Neuronal stem cell (in vitro differentiated cells): ENCODE measurements around the gene MYO9A.

Source experiments
- DNase-seq: peaks from one replicate; pipeline ENCODE4 v3.0.0-alpha.2; 2013; ENCODE audit warnings: low spot score
- H2AFZ ChIP-seq: one replicate; pipeline ENCODE4 v1.6.1; 2013; ENCODE audit warnings: mild to moderate bottlenecking, low read length, inconsistent platforms
- H2AK5ac ChIP-seq: 2 replicates; pipeline ENCODE4 v1.6.1; 2013; ENCODE audit warnings: low read depth, mild to moderate bottlenecking, inconsistent platforms, low read length, moderate library complexity, mixed read lengths
- H2BK120ac ChIP-seq: 2 replicates; pipeline ENCODE4 v1.6.1; 2013; ENCODE audit warnings: low read depth, mild to moderate bottlenecking, inconsistent platforms, low read length, moderate library complexity, mixed read lengths
- H2BK12ac ChIP-seq: one replicate; pipeline ENCODE4 v1.6.1; 2013; ENCODE audit warnings: low read length, inconsistent platforms
- H2BK15ac ChIP-seq: 2 replicates; pipeline ENCODE4 v1.6.1; 2013; ENCODE audit warnings: mild to moderate bottlenecking, low read length, inconsistent platforms, mixed read lengths
- H2BK5ac ChIP-seq: one replicate; pipeline ENCODE4 v1.6.1; 2013; ENCODE audit warnings: inconsistent platforms, mild to moderate bottlenecking, low read length, moderate library complexity
- H3K14ac ChIP-seq: one replicate; pipeline ENCODE4 v1.6.1; 2013; ENCODE audit warnings: low read length, inconsistent platforms
- H3K18ac ChIP-seq: 2 replicates; pipeline ENCODE4 v1.6.1; 2013; ENCODE audit warnings: low read length, inconsistent platforms
- H3K23ac ChIP-seq: 2 replicates; pipeline ENCODE4 v1.6.1; 2013; ENCODE audit warnings: low read depth, mild to moderate bottlenecking, mixed read lengths, low read length, inconsistent platforms; ENCODE audit not compliant: poor library complexity
- H3K27ac ChIP-seq: replicated peaks from 3 replicates; pipeline ENCODE4 v1.5.1; 2013; ENCODE audit warnings: low read length, inconsistent platforms
- H3K27me3 ChIP-seq, 3 experiments: 2 replicates each; pipeline ENCODE4 v1.6.1; 2013; ENCODE audit warnings: low read length in 3 of 3, mild to moderate bottlenecking in 2 of 3, inconsistent platforms in 1 of 3, low read depth in 1 of 3, mixed read lengths in 1 of 3, moderate library complexity in 1 of 3; ENCODE audit not compliant: control insufficient read depth in 3 of 3, insufficient read depth in 3 of 3
- H3K36me3 ChIP-seq, 2 donors: replicated peaks in 1 of 2; 2 replicates each; pipeline ENCODE4 v1.6.1; 2013; ENCODE audit warnings: low read length in 2 of 2; ENCODE audit not compliant: control insufficient read depth in 2 of 2, insufficient read depth in 2 of 2
- H3K4ac ChIP-seq: 2 replicates; pipeline ENCODE4 v1.6.1; 2013; ENCODE audit warnings: inconsistent platforms, mild to moderate bottlenecking, low read length, moderate library complexity
- H3K4me1 ChIP-seq, 2 donors: 1 replicate in 1 of 2; 2 replicates in 1 of 2; pipeline ENCODE4 v1.6.1; 2013; ENCODE audit warnings: low read length in 2 of 2, low read depth in 1 of 2; ENCODE audit not compliant: control insufficient read depth in 2 of 2, insufficient read depth in 1 of 2
- H3K4me2 ChIP-seq: one replicate; pipeline ENCODE4 v1.6.1; 2013; ENCODE audit warnings: mild to moderate bottlenecking, low read length, inconsistent platforms; ENCODE audit not compliant: insufficient read depth, poor library complexity, severe bottlenecking
- H3K4me3 ChIP-seq, 2 donors: 2 replicates each; pipeline ENCODE4 v1.5.1; 2013; ENCODE audit warnings: low read length in 2 of 2, mild to moderate bottlenecking in 2 of 2, inconsistent platforms in 1 of 2, moderate library complexity in 1 of 2
- H3K79me1 ChIP-seq: one replicate; pipeline ENCODE4 v1.6.1; 2013; ENCODE audit warnings: low read depth, mild to moderate bottlenecking, inconsistent platforms, low read length, moderate library complexity
- H3K9ac ChIP-seq: one replicate; pipeline ENCODE4 v1.6.1; 2013; ENCODE audit warnings: mild to moderate bottlenecking, low read depth, low read length, inconsistent platforms; ENCODE audit not compliant: poor library complexity
- H3K9me3 ChIP-seq, 2 donors: replicated peaks in 1 of 2; 2 replicates each; pipeline versions ENCODE3 to v1.6.1; 2013; ENCODE audit warnings: low read length in 2 of 2, mild to moderate bottlenecking in 2 of 2, inconsistent platforms in 1 of 2, low read depth in 1 of 2, mixed read lengths in 1 of 2, moderate library complexity in 1 of 2; ENCODE audit not compliant: control insufficient read depth in 2 of 2, insufficient read depth in 1 of 2
- H4K8ac ChIP-seq: one replicate; pipeline ENCODE4 v1.6.1; 2013; ENCODE audit warnings: low read depth, mild to moderate bottlenecking, inconsistent platforms, low read length, moderate library complexity
- H4K91ac ChIP-seq: one replicate; pipeline ENCODE4 v1.6.1; 2013; ENCODE audit warnings: low read length, low read depth, mild to moderate bottlenecking, inconsistent platforms; ENCODE audit not compliant: poor library complexity
- WGBS, 2 donors: extraction: QIAGEN DNeasy Blood & Tissue Kit; methylation state at CpG; one replicate each; pipeline ENCODE4 v1.1.7; 2013; ENCODE audit warnings: missing lambda C conversion rate in 2 of 2, mixed read lengths in 1 of 2; ENCODE audit not compliant: insufficient read length in 2 of 2, insufficient replicate concordance in 1 of 2; ENCODE audit errors: extremely low coverage in 2 of 2; 5-methylcytosine and 5-hydroxymethylcytosine counted together

Gene MYO9A

DNA sequence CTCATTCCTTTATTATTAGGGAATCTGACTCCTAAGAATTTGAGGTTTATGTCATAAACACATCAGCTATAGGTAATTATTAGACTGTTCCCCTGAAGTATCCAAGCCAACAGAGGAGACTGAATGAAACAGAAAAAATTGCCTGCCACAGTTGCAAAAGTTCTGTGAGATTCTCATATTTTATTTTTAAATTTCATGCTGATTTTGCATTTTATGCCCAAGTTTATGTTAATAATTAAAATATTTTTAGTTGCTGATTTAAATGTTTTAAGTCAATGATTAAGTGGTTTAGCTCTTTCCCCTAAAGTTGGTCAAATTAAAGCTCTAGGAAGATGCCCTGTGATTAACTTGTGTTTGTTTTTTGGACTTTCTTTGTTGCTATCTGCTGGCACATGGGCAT, 10.4 kb upstream of the MYO9A start:
- Histone ChIP-seq H3K9me3 (no peaks in the 10 kb centered on the region), H4K91ac (no peak overlapping the region), H3K79me1 (no peaks in the 10 kb centered on the region), H2BK12ac (no peak overlapping the region), H3K4me1 (no peaks in the 10 kb centered on the region), H3K9ac (no peak overlapping the region), H3K4me3 (no peak overlapping the region), H3K14ac (no peak overlapping the region), H3K18ac (no peak overlapping the region), H3K27ac (no peak overlapping the region), H3K4me2 (no peak overlapping the region), H3K23ac (no peak overlapping the region), H4K8ac (no peak overlapping the region), H2AFZ (no peak overlapping the region), H2AK5ac (no peak overlapping the region), H2BK5ac (no peak overlapping the region), H2BK15ac (no peak overlapping the region), H2BK120ac (no peak overlapping the region), H3K36me3 (no peaks in the 10 kb centered on the region), H3K27me3 (no peaks in the 10 kb centered on the region), H3K4ac (no peak overlapping the region)
- no peak for DNase-seq

DNA sequence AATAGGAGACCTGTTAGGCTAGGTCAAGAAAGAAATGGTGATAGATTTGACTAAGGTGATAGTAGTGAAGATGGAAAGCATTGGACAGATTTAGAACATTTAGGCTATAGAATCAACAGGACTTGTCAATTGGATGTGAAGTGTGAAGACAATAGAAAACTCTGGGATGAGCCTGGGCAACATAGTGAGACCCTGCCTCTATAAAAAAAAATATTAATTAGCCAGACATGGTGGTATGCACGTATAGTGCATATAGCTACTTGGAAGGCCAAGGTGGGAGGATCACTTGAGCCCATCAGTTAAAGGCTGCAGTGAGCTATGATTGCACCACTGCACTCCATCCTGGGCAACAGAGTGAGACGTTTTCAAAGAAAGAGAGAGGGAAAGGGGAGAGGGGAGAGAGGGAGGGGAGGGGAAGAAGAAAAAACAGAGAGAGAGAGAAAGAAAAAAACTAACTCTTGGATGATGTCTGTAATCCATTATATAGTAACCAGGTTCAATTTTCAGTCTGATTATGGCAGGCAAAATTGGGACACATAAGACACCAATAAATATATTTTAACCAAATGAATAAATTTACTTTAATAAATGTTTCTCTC, 9.9 kb upstream of the MYO9A start:
- no peak overlapping the region for H3K23ac ChIP-seq
- no peak overlapping the region for H3K18ac ChIP-seq
- no peak for DNase-seq
- H3K27ac ChIP-seq, result no peak overlapping the region
- H3K9ac ChIP-seq, result no peak overlapping the region
- WGBS, 2 donors, result no CpG with 5 or more reads among the region's 2 CpGs
- no peak overlapping the region for H3K4ac ChIP-seq
- H2AFZ ChIP-seq, result no peak overlapping the region
- H3K14ac ChIP-seq, result no peak overlapping the region
- no peak overlapping the region for H4K91ac ChIP-seq
- no peak overlapping the region for H3K4me3 ChIP-seq
- H2BK12ac ChIP-seq, result no peak overlapping the region
- H3K27me3 ChIP-seq, result no peaks in the 10 kb centered on the region
- no peaks in the 10 kb centered on the region for H3K79me1 ChIP-seq
- no peak overlapping the region for H4K8ac ChIP-seq
- H3K4me2 ChIP-seq, result no peak overlapping the region
- H2BK15ac ChIP-seq, result no peak overlapping the region
- no peaks in the 10 kb centered on the region for H3K9me3 ChIP-seq
- H2BK120ac ChIP-seq, result no peak overlapping the region
- no peak overlapping the region for H2BK5ac ChIP-seq
- H3K36me3 ChIP-seq, result no peaks in the 10 kb centered on the region
- no peak overlapping the region for H2AK5ac ChIP-seq
- no peaks in the 10 kb centered on the region for H3K4me1 ChIP-seq

DNA sequence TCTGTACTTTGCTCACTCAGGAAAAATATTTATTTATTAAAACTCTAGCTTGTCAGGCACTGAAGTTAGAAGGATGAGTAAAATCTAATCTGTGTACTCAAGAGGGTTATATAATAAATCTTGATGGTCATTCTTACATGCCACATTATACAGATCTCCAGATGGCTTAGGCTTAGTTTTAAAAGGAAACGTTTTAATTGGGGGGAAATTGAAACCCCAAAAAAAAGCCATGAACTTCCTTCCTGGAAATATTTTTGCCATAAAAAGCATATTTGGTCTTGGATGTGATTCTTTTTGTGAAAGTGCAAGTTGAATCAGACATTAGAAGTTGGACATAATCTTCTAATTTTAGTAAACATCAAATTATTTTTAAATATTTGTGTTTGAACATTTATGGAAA, 6.3 kb upstream of the MYO9A start:
- Histone ChIP-seq H3K4me3 (no peak overlapping the region), H3K27ac (no peak overlapping the region), H3K36me3 (no peaks in the 10 kb centered on the region), H3K27me3 (no peaks in the 10 kb centered on the region), H2BK5ac (no peak overlapping the region), H3K4me2 (no peak overlapping the region), H2BK12ac (no peak overlapping the region), H2AK5ac (no peak overlapping the region), H2BK120ac (no peak overlapping the region), H3K4me1 (no peaks in the 10 kb centered on the region), H3K79me1 (no peaks in the 10 kb centered on the region), H3K9ac (no peak overlapping the region), H3K14ac (no peak overlapping the region), H2AFZ (no peak overlapping the region), H3K9me3 (no peaks in the 10 kb centered on the region), H4K8ac (no peak overlapping the region), H3K23ac (no peak overlapping the region), H3K18ac (no peak overlapping the region), H3K4ac (no peak overlapping the region), H2BK15ac (no peak overlapping the region), H4K91ac (no peak overlapping the region)
- DNase-seq, result no peak
- no CpG with 5 or more reads among the region's 1 CpG for WGBS, 2 donors

DNA sequence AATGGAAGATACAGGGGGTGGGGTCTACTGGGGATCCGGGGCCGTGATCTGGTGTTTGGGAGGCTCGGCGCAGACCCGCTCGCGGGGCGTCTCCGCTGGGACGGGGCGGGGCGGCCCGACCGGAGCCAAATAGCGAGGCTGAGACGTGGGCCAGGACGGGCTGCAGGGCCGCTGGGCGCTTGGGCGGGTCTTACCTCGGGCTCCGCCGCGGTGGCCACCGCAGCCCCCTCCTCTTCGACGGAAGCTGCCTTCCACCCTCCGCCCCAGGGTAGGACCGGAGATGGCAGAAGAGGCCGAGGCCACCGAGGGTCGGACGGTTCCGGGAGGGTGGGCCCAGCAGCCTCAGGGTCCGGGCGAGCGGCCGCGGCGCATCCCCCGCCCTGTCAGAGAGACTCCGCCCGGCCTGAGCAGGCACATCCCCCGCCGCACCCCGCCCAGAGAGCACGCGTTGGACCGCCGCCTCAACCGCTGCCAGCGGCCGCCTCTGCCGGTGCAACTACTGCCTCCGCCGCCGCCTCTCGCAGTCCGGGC, 399 bp downstream of the MYO9A start:
- Histone ChIP-seq H4K91ac (no peak overlapping the region), H2BK15ac (peak overlapping the region; percentile 71), H3K79me1 (no peaks in the 10 kb centered on the region), H3K9ac (peak overlapping the region; percentile 95), H3K23ac (peak overlapping the region; percentile 98), H2BK5ac (peak overlapping the region; percentile 98), H3K4me3 (peak overlapping the region; percentile 91 to 100), H3K9me3 (no peaks in the 10 kb centered on the region), H3K27me3 (no peaks in the 10 kb centered on the region), H3K4me2 (peak overlapping the region; percentile 96), H3K18ac (peak overlapping the region; percentile 98), H3K4ac (peak overlapping the region; percentile 60), H2BK12ac (peak overlapping the region; percentile 18), H3K14ac (peak overlapping the region; percentile 95), H3K36me3 (no peaks in the 10 kb centered on the region), H3K4me1 (peaks cover 0 to 4% of the 10 kb centered on the region in 2 donors), H2AK5ac (no peak overlapping the region), H4K8ac (no peak overlapping the region), H3K27ac (peak overlapping the region; percentile 89), H2BK120ac (no peak overlapping the region), H2AFZ (peak overlapping the region; percentile 96)
- peak; percentile 71 for DNase-seq
- WGBS, 2 donors, result no CpG with 5 or more reads among the region's 59 CpGs
